Activated effector memory CD4-positive, alpha-beta T cell treated with anti-CD3 and anti-CD28 coated beads, Interleukin-2, amount 50 U/mL, for 16 hours (primary cell): ENCODE results near the gene FAM135A.
"Not testable (repeated sequence)": the region's sequence is repeated elsewhere in the genome, so short reads cannot be mapped to it uniquely, and the experiment has no call there.

Experiments
- DNase-seq: peaks from one replicate; pipeline ENCODE4 v3.0.0-alpha.2; 2020

The FAM135A gene

DNA sequence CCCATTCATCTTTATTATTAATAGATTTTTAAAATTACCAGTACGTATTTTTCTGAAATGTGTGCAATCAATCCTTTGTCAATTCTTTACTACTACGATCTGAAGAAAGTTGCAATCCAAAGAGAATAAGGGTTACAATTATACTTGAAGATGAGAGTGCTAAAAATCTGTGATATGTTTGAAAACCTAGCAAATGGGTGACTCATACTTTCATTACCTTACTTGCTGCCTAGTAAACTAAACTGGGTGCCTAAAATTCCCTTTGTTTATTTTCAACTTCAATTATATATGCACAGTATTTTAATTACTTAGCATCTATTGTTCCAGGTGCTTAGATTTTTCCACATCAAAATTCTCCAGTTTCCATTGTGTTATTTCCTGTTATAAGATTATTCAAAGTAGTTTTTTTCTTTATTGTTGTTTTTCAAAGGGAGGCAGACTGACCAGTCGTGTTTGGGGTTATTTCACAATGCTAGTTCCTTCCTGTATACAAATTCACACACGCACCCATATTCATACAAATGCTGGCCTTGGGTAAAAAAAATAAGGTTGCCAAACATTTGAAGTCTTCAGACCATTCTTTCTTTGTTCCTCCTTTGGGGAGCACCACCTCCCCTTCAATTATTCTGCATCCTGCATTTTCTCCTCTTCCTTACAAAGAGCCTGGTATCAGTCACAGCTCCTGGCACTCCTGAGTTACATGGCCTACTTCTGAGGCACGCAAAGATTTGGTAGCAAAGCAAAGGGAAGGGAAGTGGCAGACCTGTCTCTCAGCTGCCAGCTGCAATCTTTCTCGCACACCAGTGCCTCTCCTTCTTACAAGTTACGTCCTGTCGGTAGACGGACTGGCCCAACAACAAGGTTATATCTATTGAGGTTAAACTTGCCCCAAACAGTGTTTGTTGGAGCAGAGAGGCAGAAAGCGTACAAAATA is 16.2 kb upstream of the FAM135A start:
- no peak for DNase-seq

DNA sequence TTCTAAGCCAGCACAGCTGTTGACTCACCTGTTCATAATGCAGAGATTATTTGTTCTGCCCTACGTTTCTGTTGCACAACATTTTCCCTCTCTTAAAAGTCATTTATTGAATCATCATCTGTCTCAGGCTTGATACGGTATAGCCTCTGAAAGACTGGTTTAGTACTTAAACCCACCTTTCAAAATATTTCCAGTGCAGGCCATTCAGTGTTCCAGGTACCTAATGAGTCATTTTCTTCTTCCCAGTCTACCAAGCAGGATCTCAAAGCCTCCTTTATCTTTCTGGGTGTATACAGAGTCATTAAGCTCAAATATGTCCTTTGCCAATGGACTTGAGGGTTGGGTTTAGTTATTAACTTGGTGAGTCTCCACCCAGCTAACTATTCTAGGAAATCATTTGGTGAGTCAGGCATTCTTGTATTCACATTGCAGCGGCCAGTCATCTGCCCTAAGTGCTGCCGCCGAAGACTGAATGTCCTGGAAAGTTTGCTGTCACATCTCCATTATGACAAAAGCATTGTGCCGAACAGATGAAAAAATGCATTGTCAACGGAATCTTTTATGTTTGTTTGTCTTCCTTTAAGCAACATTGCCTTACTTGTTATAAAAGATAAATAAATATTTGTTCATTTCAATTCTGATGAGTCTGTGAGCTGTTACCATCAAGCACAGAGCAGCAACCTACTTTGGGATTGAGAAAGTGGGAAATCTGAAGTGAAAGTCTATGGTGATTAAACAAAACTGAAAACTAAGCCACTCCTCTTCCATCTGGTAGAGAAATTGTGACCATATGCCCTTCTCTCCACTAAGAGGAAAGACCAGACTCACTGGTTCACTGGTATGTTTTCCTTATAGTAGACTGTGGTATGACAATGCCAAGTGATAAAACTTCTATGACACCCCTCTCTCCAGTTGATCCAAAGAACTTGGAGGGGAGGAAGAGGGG is 14.3 kb upstream of the FAM135A start:
- DNase-seq, result no peak

DNA sequence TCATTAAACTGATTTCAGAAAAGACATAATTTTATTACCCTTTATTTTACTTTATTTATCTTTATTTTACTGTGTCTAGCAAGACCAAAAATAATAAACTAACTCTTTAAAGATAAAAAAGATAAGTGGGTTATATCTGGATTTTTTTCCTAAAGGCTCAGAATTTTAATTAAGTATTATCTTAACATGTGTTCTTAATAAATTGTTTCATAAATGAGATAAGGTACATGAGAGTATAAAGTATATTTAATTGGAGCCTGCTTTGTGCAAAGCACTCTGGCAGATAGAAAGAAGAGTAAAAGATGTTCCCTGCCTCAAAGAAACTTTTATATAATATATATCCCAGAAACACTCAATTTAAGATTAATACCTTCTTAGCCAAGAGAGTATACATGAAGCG is 8.7 kb upstream of the FAM135A start:
- DNase-seq, result no peak

DNA sequence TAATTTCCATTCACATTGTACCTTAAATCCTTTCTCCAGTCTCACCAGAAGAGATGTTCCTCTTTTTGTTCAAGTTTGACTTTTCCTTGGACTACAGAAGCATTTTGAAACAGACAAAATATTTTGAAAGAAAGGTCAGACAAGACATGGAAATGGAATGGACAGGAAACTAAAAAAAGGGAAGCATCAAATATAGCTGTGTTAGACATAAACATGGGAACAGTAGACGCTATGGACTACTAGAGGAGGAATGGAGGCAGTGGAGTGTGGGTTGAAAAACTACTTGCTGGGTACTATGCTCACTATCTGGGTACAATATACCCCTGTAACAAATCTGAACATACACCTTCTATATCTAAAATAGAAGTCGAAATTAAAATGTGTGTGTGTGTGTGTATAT is 4.1 kb upstream of the FAM135A start:
- no peak for DNase-seq

DNA sequence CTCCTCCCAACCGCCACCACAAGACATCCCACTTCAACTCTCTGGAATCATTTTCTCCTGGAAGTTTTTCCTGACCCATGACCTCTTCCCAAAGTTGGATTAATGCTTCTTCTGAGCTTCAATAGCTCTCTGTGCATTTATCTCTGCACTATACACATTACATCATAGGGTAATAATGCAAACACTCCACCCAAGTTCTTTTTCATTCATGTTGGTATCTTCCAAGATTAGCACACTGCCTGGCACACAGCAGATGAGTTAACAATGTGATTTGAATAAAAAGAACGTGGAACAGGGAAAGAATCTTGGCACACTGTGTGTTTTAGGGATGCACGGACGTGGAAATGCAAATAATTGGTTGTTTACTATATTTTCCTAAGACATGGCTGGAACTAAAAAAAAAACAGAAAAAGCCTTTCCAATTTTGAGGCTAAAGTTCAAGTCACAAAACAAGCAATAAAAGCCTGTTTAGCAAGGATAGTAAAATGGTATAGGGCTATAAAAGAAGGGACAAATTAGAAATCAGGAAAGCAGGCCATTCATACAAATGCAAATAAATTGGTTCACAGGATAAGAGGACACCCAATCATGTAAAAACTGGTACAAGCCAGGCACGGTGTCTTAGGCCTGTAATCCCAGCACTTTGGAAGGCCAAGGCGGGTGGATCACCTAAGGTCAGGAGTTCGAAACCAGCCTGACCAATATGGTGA is 1.6 kb upstream of the FAM135A start:
- no peak for DNase-seq

DNA sequence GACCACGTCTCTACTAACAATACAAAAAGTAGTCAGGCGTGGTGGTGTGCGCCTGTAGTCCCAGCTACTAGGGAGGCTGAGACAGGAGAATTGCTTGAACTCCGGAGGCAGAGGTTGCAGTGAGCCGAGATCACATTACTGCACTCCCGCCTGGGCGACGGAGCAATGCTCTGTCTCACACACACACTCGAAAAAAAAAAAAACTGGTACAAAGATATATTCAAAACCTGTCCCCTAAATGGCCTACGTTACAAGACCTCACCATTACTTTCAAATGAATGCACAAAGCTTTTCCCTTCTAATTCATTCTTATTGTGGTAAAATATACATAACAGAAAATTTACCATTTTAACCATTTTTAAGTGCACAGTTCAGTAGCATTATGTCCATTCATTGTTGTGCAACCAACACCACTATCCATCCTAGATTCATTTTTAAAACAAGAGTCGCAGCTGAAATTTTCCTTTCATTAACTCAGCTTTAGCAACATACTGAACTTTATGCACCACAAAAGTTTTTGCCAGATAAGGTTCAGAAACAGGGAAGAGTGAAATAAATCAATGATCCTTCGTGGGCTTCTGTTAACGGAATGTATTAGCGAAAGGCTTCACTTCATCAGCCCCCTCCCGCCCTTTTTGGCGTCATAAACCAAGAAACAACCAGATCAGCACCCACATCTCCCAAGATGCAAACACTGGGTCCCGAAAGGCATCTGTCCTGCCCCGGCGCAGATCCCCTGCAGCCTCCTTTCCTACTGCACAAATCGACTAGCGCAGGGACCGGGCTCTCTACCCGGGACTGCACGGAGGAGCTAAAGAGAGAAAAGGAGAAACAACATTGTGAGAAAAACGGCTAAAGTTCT is 825 bp upstream of the FAM135A start:
- DNase-seq, result no peak

DNA sequence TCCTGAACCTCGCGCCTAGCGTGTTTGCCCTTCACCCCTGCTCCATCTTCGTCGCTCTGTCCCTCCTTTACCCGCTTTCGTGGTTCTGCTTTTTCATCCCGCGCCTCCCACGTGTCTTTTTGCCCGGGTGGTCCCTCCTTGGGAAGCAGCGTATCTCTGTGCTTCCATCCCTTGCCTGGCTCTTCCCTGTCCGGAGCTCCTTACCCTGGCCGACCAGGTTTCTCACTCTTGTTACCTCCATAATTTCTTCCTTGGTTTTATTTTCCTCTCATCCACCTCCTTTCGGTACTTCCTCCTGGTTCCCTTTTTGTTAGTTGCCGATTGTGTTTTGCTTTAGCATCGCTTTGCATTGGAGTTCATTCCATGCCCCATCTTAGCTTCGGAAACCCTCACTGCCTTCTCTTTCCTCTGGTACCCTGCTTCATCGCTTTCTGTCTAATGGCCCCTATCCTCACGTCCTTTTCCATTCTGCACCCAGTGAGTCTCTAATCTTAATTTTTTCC is 735 bp downstream of the FAM135A start:
- DNase-seq, result no peak

DNA sequence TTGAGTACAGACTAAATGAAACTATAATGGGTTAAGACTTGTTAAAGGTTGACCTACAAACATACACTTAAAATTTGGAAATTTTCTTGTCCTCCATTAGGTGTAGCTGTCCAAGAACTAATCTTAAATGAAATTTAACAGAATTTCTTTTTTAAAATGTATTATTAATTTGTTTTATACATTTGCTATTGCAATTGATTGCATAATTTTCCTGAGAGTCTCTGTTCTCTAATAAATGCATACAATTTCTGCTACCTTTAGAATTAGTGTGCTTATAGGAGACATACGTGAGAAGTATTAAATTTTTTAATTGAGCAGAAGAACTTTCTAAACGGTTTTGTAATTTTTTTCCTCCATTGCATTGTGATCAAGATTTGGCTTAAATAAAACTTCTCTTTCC is 1.5 kb downstream of the FAM135A start:
- no peak for DNase-seq

DNA sequence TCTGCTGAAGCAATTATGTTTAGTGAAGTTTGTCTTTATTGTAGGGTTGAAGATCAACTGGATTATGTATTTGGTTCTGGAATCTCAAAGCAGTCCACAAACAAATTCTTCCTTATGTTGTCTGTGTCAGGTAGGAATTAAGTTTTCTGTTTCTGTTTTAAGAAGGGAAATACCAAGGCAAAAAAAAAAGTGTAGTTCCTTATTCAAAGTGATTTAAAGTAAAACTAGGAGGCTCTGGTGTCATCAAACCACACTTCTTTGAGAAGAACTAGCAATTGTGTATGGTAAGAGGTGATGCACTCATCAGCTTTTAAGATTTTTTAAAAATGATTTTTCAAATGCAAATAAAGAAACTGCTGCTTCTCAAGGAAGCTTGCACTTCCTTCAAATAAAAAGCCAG is 1.9 kb downstream of the FAM135A start:
- DNase-seq, result no peak

DNA sequence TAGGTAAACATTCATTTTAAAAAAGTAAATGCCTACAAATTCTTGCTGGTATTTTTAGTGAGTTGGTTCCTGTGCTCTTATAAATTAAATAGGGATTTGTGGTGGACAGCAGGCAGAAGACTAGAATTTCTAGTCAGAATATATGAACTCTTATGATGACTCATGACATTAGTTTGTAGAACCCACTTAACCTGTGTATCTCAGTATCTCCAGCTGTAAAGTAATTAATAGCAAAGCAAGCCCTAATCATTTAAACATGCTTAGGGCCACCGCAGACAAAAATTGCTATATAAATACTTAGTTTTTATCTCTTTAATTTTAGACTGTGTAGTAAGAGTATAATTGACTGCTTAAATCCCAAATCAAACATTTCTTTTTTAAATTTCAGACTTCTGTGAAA is 2.4 kb downstream of the FAM135A start:
- DNase-seq, result no peak

DNA sequence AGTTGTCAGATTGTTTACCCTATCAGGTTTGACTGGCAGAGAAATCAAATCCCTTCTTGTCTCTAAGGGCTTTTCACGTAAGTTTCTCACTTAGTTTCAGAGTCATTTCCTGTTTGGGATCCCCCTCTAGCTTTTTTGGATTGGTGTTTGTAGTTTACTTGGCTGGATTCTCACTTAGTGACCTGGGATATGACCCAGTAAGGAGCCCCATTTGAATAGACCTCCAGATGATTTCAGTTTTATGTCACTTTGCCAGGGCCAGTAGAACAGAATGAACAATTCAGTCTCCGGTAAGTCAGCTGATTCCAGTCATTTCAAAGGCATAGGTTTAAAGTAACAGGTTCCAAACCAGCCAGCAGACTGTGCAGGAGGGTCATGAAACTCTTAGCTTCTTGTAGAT is 8.2 kb downstream of the FAM135A start:
- no peak for DNase-seq

DNA sequence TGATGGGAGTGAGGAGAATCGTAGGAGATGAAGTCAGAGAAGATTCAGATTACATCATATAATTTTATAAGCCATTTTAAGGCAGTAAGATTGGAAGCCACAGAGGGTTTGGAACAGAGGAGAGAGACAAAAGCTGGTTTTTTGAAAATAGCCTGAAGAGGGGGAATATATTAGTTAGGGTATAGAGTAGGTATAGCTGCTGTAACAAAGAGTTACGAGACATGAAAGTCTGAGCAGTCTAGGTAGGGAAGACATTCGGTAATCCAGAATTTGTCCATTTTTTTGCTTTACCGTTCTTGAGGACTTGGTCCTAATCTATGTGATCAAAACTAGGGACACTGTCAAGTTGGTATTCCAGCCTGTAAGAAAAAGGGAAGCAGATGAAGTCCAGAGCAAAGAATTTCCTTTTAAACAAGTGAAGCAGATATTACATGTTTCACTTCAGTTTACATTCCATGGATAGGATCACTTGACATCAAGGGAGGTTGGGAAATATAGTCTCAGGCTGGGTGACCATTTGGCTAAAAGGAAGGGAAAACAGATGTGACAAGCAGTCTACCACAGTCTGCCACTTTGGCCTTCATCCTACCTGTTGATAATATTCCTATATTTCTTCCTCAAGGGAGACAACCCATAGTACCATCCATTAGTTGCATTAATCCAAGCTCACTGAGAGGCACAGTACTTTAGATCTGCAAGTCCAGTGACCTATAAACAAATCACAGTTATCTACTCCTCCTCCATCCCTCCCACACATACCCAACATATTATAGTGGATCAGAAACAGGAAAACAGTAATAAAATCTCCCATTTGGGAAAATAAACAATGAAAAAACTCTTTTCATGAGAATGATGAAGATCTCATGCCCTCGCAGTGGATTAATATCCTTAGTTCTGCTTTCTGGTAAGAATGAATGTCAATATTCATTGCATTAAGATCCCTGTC is 10.2 kb downstream of the FAM135A start:
- DNase-seq, result no peak

DNA sequence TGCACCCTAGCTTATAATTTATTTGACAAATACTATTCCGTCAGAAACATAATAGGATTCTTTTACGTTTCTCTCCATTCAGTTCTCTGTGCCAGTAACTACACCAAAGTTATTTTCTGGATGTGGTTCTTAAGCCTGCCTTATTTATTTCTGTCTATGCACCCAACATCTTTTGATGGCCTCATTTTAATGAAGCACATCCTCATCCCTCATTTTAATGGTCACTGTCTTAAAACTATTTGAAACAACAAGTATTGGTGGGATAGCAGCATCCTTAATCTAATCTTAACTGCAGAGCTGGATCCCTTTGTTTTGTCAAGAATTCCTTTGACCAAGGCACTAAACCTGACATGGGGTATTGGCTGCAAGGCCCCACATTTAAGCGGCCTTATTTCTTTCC is 11.0 kb downstream of the FAM135A start:
- no peak for DNase-seq

DNA sequence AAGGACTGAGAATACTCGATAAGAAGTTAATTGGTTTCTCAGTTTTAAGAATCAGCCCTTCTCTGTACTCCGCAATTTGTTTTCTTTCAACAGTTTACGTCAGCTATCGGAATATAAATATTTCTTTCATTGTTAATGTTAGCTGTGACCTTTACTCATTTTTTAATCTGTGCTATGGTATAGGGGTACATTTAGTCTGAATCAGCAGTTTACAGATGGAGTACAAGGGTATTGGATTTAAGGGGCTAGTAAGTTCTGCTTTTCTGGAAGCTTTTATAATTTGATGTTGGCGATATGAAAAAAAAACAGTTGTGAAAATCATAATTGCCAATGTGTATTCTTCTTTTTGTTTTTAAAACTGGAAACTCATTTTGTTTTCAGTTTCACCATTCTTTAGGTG is 23.0 kb downstream of the FAM135A start:
- DNase-seq, result no peak

DNA sequence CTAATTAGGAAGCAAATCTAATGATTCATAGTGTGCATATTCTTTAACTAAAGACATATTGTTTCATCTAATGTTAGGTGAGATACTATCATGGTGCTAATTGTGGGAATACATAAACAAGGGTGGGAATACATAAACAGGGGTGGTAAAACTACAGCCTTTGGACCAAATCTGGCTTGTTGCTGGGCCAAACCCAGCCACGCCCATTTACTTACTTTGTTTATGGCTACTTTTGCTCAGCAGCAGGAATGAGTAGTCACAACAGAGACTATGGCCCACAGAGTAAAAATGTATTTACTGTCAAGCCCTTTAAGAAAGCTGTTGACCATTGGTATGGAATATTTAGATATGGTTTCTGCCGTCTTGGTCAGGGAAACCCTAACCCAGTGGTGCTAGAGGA is 31.7 kb downstream of the FAM135A start:
- no peak for DNase-seq

DNA sequence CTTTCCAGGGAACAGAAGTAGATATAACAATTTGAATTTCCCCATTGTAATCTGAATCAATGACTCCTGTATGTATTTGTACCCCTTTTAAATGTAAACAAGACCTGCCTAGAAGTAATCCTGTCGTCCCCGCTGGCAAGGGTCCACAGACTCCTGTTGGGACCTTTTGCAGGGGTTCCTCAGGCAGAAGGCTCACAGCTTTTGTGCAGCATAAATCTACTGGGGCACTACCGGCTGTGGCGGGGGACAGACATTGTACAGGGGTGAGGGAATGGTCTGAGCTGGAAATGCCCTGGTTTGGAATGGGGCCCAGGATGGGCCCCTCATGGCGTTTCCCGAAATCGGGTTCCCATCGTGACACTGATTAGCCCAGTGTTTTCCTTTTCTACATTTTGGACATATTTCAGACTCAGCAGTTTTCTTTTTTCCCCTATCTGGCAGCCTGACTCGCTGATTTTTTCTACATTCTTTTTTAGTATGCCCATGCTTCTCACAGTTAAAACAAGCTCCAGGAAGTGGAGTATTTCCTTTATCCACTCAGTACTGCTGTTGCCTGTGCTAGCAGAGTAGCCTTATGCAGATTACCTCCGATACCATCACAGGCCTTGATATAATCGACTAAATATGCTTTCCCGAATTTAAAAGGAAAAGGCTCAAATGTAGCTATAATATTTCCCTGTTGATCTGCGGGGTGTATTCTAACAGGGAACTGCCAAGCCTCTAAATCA is 34.2 kb downstream of the FAM135A start:
- not testable (repeated sequence) for DNase-seq

DNA sequence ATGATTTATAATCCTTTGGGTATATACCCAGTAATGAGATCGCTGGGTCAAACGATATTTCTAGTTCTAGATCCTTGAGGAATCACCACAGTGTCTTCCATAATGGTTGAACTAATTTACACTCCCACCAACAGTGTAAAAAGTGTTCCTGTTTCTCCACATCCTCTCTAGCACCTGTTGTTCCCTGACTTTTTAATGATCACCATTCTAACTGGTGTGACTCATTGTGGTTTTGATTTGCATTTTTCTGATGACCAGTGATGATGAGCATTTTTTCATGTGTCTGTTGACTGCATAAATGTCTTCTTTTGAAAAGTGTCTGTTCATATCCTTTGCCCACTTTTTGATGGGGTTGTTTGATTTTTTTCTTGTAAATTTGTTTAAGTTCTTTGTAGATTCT is 40.6 kb downstream of the FAM135A start:
- DNase-seq, result not testable (repeated sequence)

DNA sequence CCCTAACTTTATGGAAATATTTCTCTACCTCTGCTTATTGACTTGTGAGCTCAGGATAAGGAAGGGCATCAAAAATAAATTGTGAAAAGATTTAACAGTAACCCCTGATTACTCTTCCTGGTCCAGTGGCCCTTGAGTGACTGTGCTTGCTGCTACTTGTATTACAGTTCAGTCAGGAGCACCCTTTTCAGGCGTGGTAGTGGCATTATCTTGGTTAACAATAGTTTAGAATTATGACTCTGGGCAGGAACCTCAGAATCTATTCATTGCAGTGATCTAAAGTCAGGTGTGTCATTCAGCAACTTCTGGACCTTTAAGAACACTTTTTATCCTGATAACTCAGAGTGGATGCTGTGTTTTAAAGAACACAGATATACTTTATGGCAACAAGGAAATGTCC is 43.4 kb downstream of the FAM135A start:
- no peak for DNase-seq

DNA sequence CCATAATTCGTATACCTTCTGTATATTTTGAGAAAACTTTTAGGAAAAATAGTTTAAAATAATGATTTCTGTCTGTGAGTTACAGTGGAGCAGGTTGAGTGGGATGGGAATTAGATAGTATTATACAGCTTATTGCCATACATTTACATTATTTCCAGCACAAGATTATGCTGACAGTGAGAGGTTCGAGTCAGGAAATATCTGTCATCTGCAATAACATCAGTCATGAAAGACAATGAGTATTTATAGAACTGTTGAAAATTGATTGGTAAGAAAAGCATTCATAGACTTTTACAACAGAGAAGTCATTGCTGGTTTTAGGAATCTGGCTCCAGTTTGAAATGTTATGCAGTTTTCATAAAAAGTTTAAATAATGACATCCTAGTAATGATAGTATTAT is 45.9 kb downstream of the FAM135A start:
- DNase-seq, result no peak

DNA sequence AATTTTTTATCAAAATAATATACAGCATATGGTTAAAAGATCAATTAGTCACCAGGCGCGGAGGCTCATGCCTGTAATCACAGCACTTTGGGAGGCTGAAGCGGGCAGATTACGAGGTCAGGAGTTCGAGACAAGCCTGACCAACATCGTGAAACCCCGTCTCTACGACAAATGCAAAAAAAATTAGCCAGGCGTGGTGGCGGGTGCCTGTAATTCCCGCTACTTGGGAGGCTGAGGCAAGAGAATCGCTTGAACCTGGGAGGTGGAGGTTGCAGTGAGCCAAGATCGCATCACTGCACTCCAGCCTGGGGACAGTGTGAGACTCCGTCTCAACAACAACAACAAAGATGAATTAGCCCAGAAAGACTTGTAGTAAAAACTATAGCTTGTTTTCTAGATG is 46.4 kb downstream of the FAM135A start:
- not testable (repeated sequence) for DNase-seq
